DMS53 (cell line): ENCODE measurements around the gene CPNE5.
"Not testable (repeated sequence)": the region's sequence is repeated elsewhere in the genome, so short reads cannot be mapped to it uniquely, and the experiment has no call there.

ENCODE experiments used
- DNase-seq: peaks from one replicate; lab custom pipeline; 2025; lab: John Stamatoyannopoulos, UW

Gene CPNE5

GRCh38 chr6:36723992-36724391, 115.3 kb downstream of the CPNE5 start:
- DNase-seq = not testable (repeated sequence)

- DNase-seq = peak; percentile 12
These were observed 116.4 kb downstream of the CPNE5 start for GRCh38 chr6:36722879-36723278.

- DNase-seq = no peak
These were observed 116.9 kb downstream of the CPNE5 start for GRCh38 chr6:36722365-36722764.

- no peak for DNase-seq
These were observed 117.7 kb downstream of the CPNE5 start for GRCh38 chr6:36721369-36722140.

- DNase-seq = peak; percentile 78
These were observed 118.7 kb downstream of the CPNE5 start for GRCh38 chr6:36720251-36721141.

- no peak for DNase-seq
These were observed 120.1 kb downstream of the CPNE5 start for GRCh38 chr6:36719126-36719525.

GRCh38 chr6:36718560-36718959, 120.7 kb downstream of the CPNE5 start:
- DNase-seq = no peak

GRCh38 chr6:36717871-36718540, 121.2 kb downstream of the CPNE5 start:
- no peak for DNase-seq

- no peak for DNase-seq
These were observed 121.9 kb downstream of the CPNE5 start for GRCh38 chr6:36717231-36717825.

GRCh38 chr6:36716476-36717093, 122.7 kb downstream of the CPNE5 start:
- no peak for DNase-seq

- no peak for DNase-seq
These were observed 123.8 kb downstream of the CPNE5 start for GRCh38 chr6:36715469-36715868.

- no peak for DNase-seq
These were observed 124.7 kb downstream of the CPNE5 start for GRCh38 chr6:36714511-36714910.

- no peak for DNase-seq
These were observed 125.4 kb downstream of the CPNE5 start for GRCh38 chr6:36713846-36714245.

GRCh38 chr6:36712816-36713215, 126.4 kb downstream of the CPNE5 start:
- no peak for DNase-seq

- no peak for DNase-seq
These were observed 132.9 kb downstream of the CPNE5 start for GRCh38 chr6:36706339-36706738.

- DNase-seq = not testable (repeated sequence)
These were observed 134.2 kb downstream of the CPNE5 start for GRCh38 chr6:36704961-36705577.

- no peak for DNase-seq
These were observed 135.3 kb downstream of the CPNE5 start for GRCh38 chr6:36703982-36704381.

- DNase-seq = no peak
These were observed 136.1 kb downstream of the CPNE5 start for GRCh38 chr6:36703081-36703606.

- no peak for DNase-seq
These were observed 136.6 kb downstream of the CPNE5 start for GRCh38 chr6:36702656-36703055.

- DNase-seq = peak; percentile 60
These were observed 137.7 kb downstream of the CPNE5 start for GRCh38 chr6:36701401-36701991.

- DNase-seq = no peak
These were observed 138.4 kb downstream of the CPNE5 start for GRCh38 chr6:36700831-36701230.
